NCI-H524 (cell line): ENCODE measurements around the gene SPATA33.

Experiments used
- DNase-seq, 2 experiments: peaks; one replicate each; lab custom pipeline; 2025; lab: John Stamatoyannopoulos, UW

Gene SPATA33

DNA sequence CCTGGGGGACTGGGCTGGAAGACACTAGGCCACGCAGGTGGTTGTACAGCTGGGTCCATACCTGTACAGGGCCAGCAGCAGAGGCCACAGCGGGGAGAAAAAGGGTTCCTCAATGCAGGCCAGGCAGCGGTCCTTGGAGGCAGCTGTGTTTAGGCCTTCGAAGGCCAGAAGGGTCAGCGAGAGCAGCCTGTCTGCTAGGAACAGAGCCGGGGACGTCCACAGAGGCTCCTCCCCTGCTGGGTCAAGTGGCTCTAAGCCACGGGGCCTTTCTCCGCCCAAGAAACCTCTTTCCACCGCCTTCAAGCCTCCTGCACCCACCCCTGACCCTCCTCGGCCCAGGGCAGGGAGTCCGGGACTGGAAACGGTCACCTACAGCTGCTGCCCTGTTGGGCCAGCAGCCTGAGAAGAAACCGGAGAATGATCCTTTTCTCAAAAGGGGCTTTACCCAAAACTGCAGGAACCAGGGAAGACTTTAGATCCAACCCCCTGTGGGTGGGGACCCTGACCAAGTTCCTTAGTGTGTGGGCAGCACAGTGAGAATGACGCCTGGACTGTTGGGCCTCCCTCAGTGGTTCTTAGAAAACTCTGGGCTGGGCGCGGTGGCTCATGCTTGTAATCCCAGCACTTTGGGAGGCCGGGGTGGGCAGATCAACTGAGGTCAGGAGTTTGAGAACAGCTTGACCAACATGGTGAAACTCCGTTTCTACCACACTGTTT is 52.2 kb downstream of the SPATA33 start:
- no peak for DNase-seq

DNA sequence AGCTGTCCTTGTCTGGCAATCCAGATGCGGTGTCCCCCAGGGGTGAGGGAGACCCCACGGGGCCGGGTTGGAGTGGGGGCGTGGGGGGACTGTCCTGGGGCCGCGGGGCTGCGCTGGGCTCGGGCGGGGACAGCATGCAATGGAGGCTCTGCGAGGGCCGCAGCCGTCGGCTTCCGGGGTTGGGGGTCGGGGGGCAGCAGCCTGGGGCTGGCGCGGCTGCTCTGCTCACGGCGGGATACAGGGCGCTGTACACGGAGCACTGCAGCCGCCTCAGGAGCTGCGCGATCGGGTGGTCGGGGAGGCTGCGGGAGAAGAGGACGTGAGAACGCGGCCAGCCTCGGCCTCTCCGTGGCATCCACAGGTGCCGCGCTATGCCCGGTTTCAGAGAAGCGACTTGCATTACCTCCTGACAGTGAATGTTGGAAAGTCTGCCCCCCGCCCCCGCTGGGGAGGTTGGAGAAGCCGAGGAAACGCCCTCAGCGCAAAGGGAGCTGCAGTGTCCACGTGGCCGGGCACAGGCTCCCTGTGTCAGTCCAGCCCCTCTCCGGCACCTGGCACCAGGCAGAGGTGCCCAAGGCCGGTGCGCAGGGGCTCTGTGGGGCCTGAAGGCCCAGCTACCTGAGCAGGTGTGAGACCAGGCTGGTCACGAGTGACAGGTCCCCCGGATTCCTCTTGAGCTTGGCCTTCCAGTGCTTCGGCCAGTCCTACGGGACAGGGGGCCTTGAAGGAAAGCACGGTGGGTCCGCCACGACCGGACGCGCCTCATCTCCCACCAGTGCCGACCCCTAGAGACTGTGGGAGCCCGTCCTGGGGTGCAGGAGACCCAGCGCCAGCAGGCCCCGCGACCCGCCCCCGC is 53.3 kb downstream of the SPATA33 start:
- no peak for DNase-seq

GRCh38 chr16:89711601-89712273 is 54.1 kb downstream of the SPATA33 start:
- DNase-seq: peak; percentile 37 to 56

DNA sequence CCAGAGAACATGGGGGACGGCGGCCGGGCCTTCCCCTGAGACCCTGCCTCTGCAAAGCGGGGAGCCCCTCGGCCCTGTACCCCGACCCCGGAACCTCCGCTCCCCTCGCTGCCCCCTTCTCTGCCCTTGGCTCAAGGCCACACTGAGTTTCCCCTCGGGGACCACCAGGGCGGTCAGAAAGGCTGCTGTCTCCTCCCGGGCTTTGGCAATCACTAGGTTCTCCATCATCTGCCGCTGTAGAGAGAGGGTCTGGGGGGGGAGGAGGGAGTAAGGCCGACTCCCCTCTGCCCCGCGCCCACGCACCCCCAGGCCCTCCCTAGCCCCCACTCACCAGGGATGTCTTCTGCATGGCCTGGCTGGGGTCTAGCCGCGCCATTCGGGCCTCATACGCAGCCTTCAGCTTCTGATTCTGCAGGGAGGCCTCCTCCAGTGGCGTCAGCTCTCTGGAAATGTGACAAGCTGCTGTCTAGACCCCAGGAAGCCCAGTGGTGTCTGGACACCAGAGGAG is 54.7 kb downstream of the SPATA33 start:
- DNase-seq: peak in 1 of 2 experiments; percentile 64

- no peak for DNase-seq
Measured at GRCh38 chr16:89716493-89716892, 58.9 kb downstream of the SPATA33 start.

GRCh38 chr16:89716916-89717687 is 59.5 kb downstream of the SPATA33 start:
- no peak for DNase-seq

DNA sequence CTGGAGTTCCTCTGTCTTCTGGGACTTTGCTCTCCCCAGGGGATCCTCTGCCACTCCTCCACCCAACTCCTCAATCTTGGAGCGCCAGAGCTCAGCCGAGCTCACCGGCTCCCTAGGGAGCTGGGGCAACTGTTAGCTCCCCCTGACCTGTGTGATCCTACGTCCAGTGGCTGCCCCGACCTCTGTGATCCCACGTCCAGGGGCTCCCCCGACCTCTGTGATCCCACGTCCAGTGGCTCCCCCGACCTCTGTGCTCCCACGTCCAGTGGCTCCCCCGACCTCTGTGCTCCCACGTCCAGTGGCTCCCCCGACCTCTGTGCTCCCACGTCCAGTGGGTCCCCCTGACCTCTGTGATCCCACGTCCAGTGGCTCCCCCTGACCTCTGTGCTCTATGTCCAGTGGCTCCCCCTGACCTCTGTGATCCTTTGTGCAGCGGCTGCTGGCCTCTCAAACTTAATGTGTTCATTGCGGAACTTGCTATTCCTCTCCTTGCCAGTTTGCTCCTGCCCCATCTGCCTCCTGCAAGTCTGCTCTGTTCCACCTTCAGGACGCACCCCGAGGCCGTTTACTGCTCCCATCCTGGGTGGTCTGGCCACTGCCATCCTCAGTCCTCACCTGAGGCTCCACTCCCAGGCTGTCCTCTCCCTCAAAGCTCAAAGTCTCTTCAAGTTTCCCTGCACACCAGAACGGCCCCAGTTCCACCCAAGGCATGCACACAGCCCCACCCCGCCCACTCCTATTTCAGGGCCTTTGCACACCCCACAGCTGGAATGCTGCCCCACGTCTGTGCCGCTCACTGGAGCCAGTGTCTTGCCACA is 60.3 kb downstream of the SPATA33 start:
- no peak for DNase-seq
